GM21619 (cell line): Measurements from ENCODE around the gene GARNL3.

Source experiments
- ATAC-seq: cut with Tn5 transposase; IDR thresholded peaks from one replicate; pipeline ENCODE4 v1.9.1; 2021; ENCODE audit not compliant: unreplicated experiment

Gene GARNL3

GRCh38 chr9:127370672-127371648, 106.4 kb downstream of the GARNL3 start:
- ATAC-seq: no peak

- ATAC-seq: no peak
Measured at GRCh38 chr9:127380479-127380878, 115.9 kb downstream of the GARNL3 start.

GRCh38 chr9:127382541-127382940, 118.0 kb downstream of the GARNL3 start:
- ATAC-seq: no peak

DNA sequence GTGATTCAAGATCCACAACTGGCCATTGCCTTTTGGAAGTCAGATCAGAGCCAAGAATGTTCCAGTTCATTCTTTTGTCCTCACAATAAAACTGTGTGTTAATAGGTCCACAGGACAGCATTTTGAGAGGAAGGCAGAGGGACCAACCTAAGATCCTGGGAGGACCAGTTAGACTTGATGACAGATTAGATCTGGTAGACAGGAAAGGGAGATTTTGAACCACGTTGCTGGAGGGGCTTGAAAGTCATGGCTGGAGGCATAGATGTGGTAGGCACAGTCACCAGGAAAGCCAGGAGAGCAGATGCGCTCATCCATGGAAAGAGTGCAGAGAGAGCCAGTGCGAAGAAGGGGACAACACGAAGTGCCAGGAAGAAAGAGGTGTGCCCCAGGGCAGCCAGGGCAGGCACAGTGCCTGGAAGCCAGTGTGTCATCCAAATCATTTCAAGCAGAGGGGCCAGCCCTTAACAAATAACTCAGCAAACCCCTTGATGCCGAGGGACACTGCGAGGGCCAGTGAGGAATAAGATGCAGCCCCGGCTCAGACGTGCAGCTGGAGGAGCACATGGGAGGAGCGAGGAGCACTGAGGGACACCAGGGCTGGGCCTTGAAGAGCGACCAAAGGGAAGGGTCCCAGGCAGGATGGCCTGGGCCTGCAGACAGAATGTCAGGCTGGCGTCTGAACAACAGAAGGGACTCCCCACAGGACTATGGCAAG, 119.6 kb downstream of the GARNL3 start:
- no peak for ATAC-seq

DNA sequence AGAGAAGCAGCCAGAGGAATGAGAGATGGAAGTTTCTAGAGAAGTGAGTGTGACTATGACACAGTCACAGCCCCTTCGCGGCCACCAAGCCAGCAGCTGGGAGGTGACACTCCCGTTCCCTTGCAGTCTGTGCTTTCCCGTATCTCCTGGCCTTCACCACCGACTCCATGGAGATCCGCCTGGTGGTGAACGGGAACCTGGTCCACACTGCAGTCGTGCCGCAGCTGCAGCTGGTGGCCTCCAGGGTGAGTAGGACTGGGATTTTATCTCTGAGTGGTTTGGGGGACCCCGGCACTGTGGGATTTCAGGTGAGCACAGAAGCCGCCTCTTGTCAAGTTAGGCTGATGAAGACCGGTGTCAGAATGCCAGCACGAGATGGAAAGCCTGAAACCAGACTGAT, 120.3 kb downstream of the GARNL3 start:
- ATAC-seq: no peak

GRCh38 chr9:127386249-127386648, 121.7 kb downstream of the GARNL3 start:
- ATAC-seq: no peak

- no peak for ATAC-seq
Measured at GRCh38 chr9:127386981-127387380, 122.4 kb downstream of the GARNL3 start.

DNA sequence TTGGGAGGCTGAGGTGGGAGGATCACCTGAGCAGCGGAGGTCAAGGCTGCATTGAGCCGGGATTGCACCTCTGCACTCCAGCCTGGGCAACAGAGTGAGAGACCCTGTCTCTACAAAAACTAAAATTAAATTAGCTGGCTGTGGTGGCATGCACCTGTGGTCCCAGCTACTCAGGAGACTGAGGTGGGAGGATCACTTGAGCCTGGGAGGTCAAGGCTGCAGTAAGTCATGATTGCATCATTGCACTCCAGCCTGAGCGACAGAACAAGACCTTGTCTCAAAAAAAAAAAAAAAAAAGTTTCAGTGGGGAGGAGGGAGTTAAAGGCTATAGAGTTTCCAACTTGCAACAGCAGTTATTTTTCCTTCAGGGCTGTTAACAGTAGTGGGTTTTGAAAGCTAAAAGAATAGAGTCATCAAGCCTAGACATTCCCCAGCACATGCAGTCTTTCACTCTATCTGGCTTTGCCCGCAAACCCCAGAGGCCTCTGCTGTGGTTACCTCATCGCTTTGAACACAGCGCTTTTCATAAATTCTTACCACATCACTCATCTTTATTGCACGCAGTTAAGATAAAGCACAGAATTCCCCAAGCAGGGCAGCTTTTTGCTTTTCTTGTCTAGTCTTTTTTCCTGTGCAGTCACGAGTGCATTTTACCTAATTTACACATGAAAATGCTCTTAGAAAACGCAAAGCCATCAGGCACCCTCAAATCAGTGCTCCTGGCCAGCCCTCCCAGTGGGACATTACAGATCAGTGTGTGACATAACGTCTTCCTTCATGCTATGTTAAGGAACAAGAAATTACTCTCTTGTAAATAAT, 123.7 kb downstream of the GARNL3 start:
- ATAC-seq: peak; percentile 95

- ATAC-seq: no peak
Measured at GRCh38 chr9:127388856-127389238, 124.3 kb downstream of the GARNL3 start.

DNA sequence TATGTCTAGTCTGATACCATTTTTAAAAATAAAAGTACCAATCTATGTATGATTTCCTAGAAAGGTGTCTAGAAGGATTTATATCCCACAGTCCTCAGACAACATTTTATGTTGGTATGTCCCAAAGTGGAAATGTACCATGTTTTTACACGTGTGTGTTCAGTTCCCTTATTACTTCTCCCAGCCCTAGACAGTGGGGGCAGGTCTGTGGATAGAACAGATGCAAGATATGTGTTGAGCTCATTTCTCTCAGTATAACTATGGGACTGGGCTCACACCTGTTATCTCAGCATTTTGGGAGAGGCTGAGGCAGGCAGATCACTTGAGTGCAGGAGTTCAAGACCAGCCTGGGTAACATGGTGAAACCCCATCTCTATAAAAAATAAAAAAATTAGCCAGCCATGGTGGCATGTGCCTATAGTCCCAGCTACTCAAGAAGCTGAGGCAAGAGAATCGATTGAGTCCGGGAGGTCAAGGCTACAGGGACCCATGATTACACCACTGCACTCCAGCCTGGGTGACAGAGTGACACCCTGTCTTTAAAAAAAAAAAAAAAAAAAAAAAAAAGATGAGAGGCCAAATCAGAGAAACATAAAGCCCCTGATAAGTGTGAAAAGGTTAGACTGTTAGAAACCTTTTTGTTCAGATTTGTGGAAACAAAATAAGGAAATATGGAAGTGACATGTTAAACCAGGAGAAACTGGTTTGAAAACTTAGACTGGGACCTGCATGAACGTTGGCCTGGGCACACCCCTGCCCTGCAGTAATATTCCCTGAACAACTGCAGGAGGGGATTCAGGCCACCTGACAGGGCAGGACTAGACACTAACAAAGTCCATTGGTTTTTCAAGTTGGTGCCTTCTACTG, 125.0 kb downstream of the GARNL3 start:
- ATAC-seq: no peak

- ATAC-seq: no peak
Measured at GRCh38 chr9:127390248-127390545, 125.6 kb downstream of the GARNL3 start.

DNA sequence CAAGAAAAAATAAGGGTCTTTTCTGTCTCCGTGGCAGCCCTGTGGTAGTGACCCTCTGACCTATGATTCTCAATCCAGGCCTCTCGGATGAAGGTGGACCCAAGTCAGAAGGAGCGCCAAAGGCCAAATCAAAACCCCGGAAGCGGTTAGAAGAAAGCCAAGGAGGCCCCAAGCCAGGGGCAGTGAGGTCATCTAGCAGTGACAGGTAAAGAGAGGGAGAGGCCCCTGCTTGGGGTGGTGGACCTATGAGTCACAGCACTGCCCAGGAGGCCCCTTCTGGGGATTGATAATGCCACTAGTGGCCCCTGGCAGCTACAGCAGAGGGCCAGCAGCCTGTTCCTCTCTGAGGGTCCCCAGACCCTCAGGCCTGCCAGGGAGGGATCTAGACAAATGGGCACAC, 126.0 kb downstream of the GARNL3 start:
- no peak for ATAC-seq

DNA sequence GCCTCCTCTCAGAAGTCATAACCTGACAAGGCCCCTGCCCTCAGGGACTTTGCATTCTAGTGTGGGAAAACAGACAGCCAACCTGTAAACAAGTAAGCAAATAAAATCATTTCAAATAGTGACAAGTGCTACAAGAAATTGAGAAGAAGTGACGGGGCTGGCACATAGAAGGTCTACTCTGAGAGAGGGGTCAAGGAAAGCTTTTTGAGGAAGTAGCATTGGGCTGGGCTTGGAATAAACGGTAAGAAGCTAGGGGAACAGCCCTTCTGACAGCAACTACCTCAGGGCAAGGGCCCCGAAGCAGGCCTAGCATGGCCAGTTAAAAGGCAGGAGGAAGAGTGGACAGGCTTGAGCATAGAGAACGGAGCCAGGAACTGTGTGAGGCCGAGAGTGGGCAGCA, 127.6 kb downstream of the GARNL3 start:
- no peak for ATAC-seq

- no peak for ATAC-seq
Measured at GRCh38 chr9:127392976-127393375, 128.4 kb downstream of the GARNL3 start.

DNA sequence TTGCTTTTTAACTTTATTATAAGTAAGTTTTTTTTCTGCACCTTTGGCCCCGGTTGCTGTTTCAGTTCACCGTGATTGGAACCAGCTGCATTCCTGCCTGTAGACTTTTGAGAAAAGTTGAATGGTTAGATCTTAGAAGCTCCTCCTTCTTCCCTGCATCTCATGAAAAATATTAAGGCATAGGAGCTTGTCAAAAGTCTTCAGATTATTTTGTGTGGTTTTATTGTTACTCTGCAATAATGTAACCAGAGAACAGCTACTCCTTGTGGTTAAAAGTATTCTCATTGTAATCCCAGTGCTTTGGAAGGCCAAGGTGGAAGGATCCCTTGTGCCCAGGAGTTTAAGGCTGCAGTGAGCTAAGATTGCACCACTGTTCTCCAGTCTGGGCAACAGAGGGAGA, 129.1 kb downstream of the GARNL3 start:
- ATAC-seq: no peak

GRCh38 chr9:127395497-127396252, 131.1 kb downstream of the GARNL3 start:
- no peak for ATAC-seq

GRCh38 chr9:127396253-127396807, 131.8 kb downstream of the GARNL3 start:
- no peak for ATAC-seq

GRCh38 chr9:127396808-127397645, 132.5 kb downstream of the GARNL3 start, which contains the start of gene SLC2A8:
Gene SLC2A8 (plus strand): TSS chr9:127397169. CDS start chr9:127397231, 62 bp downstream.
- ATAC-seq: peak; percentile 89
